GM13976 (cell line): ENCODE data around the gene SLC7A9.

Source experiments
- DNase-seq: peaks from one replicate; pipeline ENCODE4 v3.0.0; 2012; ENCODE audit warnings: low spot score
- CTCF ChIP-seq: IDR thresholded peaks from 2 replicates; pipeline ENCODE4 v1.5.1; 2012; ENCODE audit warnings: borderline replicate concordance, mild to moderate bottlenecking; ENCODE audit not compliant: insufficient read depth; ENCODE audit errors: extremely low read depth, missing control alignments, control extremely low read depth
- in situ Hi-C: fragments of 300-500 bp; cut with MboI; formaldehyde crosslinking; loops from one replicate; pipeline ENCODE4 v1.12.0; 2022; ENCODE audit warnings: low sequenced_read_pairs, mixed read lengths, inconsistent platforms; ENCODE audit not compliant: unreplicated experiment

Gene SLC7A9

GRCh38 chr19:32866564-32867265 lies 2.9 kb downstream of the SLC7A9 start:
- TF ChIP-seq CTCF: no peak
- peak; percentile 23 for DNase-seq
- in situ Hi-C loops: no loop called here

- in situ Hi-C loops: no loop called here
- TF ChIP-seq CTCF: no peak
- no peak for DNase-seq
Observed at GRCh38 chr19:32866061-32866460, 3.5 kb downstream of the SLC7A9 start.

- DNase-seq: no peak
- in situ Hi-C loops: no loop called here
- no peak for TF ChIP-seq CTCF
Observed at GRCh38 chr19:32865326-32865725, 4.2 kb downstream of the SLC7A9 start.

GRCh38 chr19:32864318-32865007 lies 5.1 kb downstream of the SLC7A9 start:
- no peak for TF ChIP-seq CTCF
- no peak for DNase-seq

GRCh38 chr19:32863841-32864240 lies 5.7 kb downstream of the SLC7A9 start:
- in situ Hi-C loops: no loop called here
- no peak for DNase-seq
- no peak for TF ChIP-seq CTCF

More at GRCh38 chr19:32864318-32865007, 5.1 kb downstream of the SLC7A9 start:
- in situ Hi-C loops: no loop called here

GRCh38 chr19:32863301-32863700 lies 6.3 kb downstream of the SLC7A9 start:
- in situ Hi-C loops: no loop called here
- no peak for TF ChIP-seq CTCF
- no peak for DNase-seq
